Central memory CD8-positive, alpha-beta T cell (primary cell): ENCODE data around the gene KANSL1L.

ENCODE experiments used
- ATAC-seq: fragments of 150-1000 bp; cut with Tn5 transposase; replicated peaks from 2 replicates; pipeline ENCODE4 v1.10.0; 2022; ENCODE audit warnings: mild to moderate bottlenecking, moderate FRiP score, moderate number of reproducible peaks; ENCODE audit not compliant: poor library complexity, severe bottlenecking; ENCODE audit errors: extremely low read depth
- DNase-seq, 2 donors: peaks; one replicate each; pipeline ENCODE4 v3.0.0; 2021; ENCODE audit warnings: low spot score in 2 of 2
- H3K27ac Mint-ChIP-seq: one replicate; pipeline ENCODE4 v1.8.0; 2022; ENCODE audit warnings: low read depth, mild to moderate bottlenecking, moderate library complexity, mixed read lengths
- H3K27me3 Mint-ChIP-seq: one replicate; pipeline ENCODE4 v1.8.0; 2022; ENCODE audit warnings: mixed read lengths
- H3K36me3 Mint-ChIP-seq: one replicate; pipeline ENCODE4 v1.8.0; 2022; ENCODE audit warnings: mild to moderate bottlenecking, moderate library complexity, mixed read lengths; ENCODE audit not compliant: insufficient read depth
- H3K4me1 Mint-ChIP-seq: one replicate; pipeline ENCODE4 v1.8.0; 2022; ENCODE audit warnings: mixed read lengths
- H3K4me3 Mint-ChIP-seq: one replicate; pipeline ENCODE4 v1.8.0; 2022; ENCODE audit warnings: mild to moderate bottlenecking, moderate library complexity, mixed read lengths
- H3K9me3 Mint-ChIP-seq: one replicate; pipeline ENCODE4 v1.8.0; 2022; ENCODE audit warnings: mixed read lengths

The KANSL1L gene

GRCh38 chr2:210112871-210113270 lies 58.3 kb downstream of the KANSL1L start:
- Mint-ChIP-seq H3K36me3 (no peaks in the 10 kb centered on the region), H3K27ac (no peak overlapping the region), H3K4me3 (no peak overlapping the region), H3K4me1 (peaks cover 6% of the 10 kb centered on the region), H3K27me3 (no peaks in the 10 kb centered on the region), H3K9me3 (peaks cover 25% of the 10 kb centered on the region)
- ATAC-seq = no peak
- DNase-seq = no peak

- Mint-ChIP-seq H3K9me3 (no peaks in the 10 kb centered on the region), H3K4me3 (no peak overlapping the region), H3K27ac (no peak overlapping the region), H3K36me3 (peaks cover 1% of the 10 kb centered on the region), H3K4me1 (no peaks in the 10 kb centered on the region), H3K27me3 (no peaks in the 10 kb centered on the region)
- ATAC-seq (no peak), DNase-seq (no peak)
Measured at GRCh38 chr2:210099940-210100339, 71.3 kb downstream of the KANSL1L start.

- Mint-ChIP-seq H3K27me3 (no peaks in the 10 kb centered on the region), H3K27ac (no peak overlapping the region), H3K9me3 (no peaks in the 10 kb centered on the region), H3K36me3 (peaks cover 2% of the 10 kb centered on the region), H3K4me3 (no peak overlapping the region), H3K4me1 (no peaks in the 10 kb centered on the region)
- no peak for DNase-seq
- ATAC-seq = no peak
Measured at GRCh38 chr2:210094787-210095186, 76.4 kb downstream of the KANSL1L start.

- no peaks in the 10 kb centered on the region for H3K9me3 Mint-ChIP-seq
- H3K36me3 Mint-ChIP-seq = peaks cover 4% of the 10 kb centered on the region
- no peaks in the 10 kb centered on the region for H3K4me1 Mint-ChIP-seq
- DNase-seq = no peak
- H3K27me3 Mint-ChIP-seq = no peaks in the 10 kb centered on the region
- no peak overlapping the region for H3K4me3 Mint-ChIP-seq
- ATAC-seq = no peak
- H3K27ac Mint-ChIP-seq = no peak overlapping the region
Measured at GRCh38 chr2:210092791-210093190, 78.4 kb downstream of the KANSL1L start.

- H3K36me3 Mint-ChIP-seq = peaks cover 2% of the 10 kb centered on the region
Measured at GRCh38 chr2:210086930-210087329, 84.3 kb downstream of the KANSL1L start.

GRCh38 chr2:210086292-210086691 lies 84.9 kb downstream of the KANSL1L start:
- ATAC-seq = no peak
- H3K4me3 Mint-ChIP-seq = no peak overlapping the region
- H3K9me3 Mint-ChIP-seq = no peaks in the 10 kb centered on the region
- H3K36me3 Mint-ChIP-seq = peaks cover 2% of the 10 kb centered on the region
- H3K4me1 Mint-ChIP-seq = no peaks in the 10 kb centered on the region
- DNase-seq = no peak
- H3K27ac Mint-ChIP-seq = no peak overlapping the region
- no peaks in the 10 kb centered on the region for H3K27me3 Mint-ChIP-seq

More at GRCh38 chr2:210086930-210087329, 84.3 kb downstream of the KANSL1L start:
- no peaks in the 10 kb centered on the region for H3K4me1 Mint-ChIP-seq
- H3K27ac Mint-ChIP-seq = no peak overlapping the region
- no peak for ATAC-seq
- no peak for DNase-seq
- no peak overlapping the region for H3K4me3 Mint-ChIP-seq
- no peaks in the 10 kb centered on the region for H3K9me3 Mint-ChIP-seq
- H3K27me3 Mint-ChIP-seq = no peaks in the 10 kb centered on the region

- Mint-ChIP-seq H3K4me3 (no peak overlapping the region), H3K36me3 (no peaks in the 10 kb centered on the region), H3K4me1 (no peaks in the 10 kb centered on the region), H3K27me3 (no peaks in the 10 kb centered on the region), H3K9me3 (no peaks in the 10 kb centered on the region), H3K27ac (no peak overlapping the region)
- DNase-seq = no peak
- ATAC-seq = no peak
Measured at GRCh38 chr2:210072922-210073509, 98.2 kb downstream of the KANSL1L start.

GRCh38 chr2:210072493-210072892 lies 98.7 kb downstream of the KANSL1L start:
- H3K27ac Mint-ChIP-seq = no peak overlapping the region
- no peaks in the 10 kb centered on the region for H3K27me3 Mint-ChIP-seq
- ATAC-seq = no peak
- H3K36me3 Mint-ChIP-seq = no peaks in the 10 kb centered on the region
- H3K4me1 Mint-ChIP-seq = no peaks in the 10 kb centered on the region
- H3K9me3 Mint-ChIP-seq = no peaks in the 10 kb centered on the region
- DNase-seq = no peak
- no peak overlapping the region for H3K4me3 Mint-ChIP-seq

- H3K4me3 Mint-ChIP-seq = no peak overlapping the region
- H3K27me3 Mint-ChIP-seq = no peaks in the 10 kb centered on the region
- DNase-seq (no peak), ATAC-seq (no peak)
- H3K36me3 Mint-ChIP-seq = peaks cover 1% of the 10 kb centered on the region
- H3K27ac Mint-ChIP-seq = no peak overlapping the region
- H3K4me1 Mint-ChIP-seq = no peaks in the 10 kb centered on the region
- no peaks in the 10 kb centered on the region for H3K9me3 Mint-ChIP-seq
Measured at GRCh38 chr2:210063306-210063705, 107.9 kb downstream of the KANSL1L start.

- ATAC-seq (no peak), DNase-seq (no peak)
- no peak overlapping the region for H3K4me3 Mint-ChIP-seq
- H3K9me3 Mint-ChIP-seq = peaks cover 13% of the 10 kb centered on the region
- no peaks in the 10 kb centered on the region for H3K4me1 Mint-ChIP-seq
- H3K27me3 Mint-ChIP-seq = no peaks in the 10 kb centered on the region
- H3K27ac Mint-ChIP-seq = no peak overlapping the region
- H3K36me3 Mint-ChIP-seq = peaks cover 1% of the 10 kb centered on the region
Measured at GRCh38 chr2:210055825-210056224, 115.4 kb downstream of the KANSL1L start.

GRCh38 chr2:210054696-210055095 lies 116.5 kb downstream of the KANSL1L start:
- Mint-ChIP-seq H3K4me3 (no peak overlapping the region), H3K9me3 (peaks cover 13% of the 10 kb centered on the region), H3K4me1 (no peaks in the 10 kb centered on the region), H3K27me3 (no peaks in the 10 kb centered on the region), H3K36me3 (peaks cover 1% of the 10 kb centered on the region), H3K27ac (no peak overlapping the region)
- no peak for DNase-seq
- no peak for ATAC-seq

- peaks cover 13% of the 10 kb centered on the region for H3K9me3 Mint-ChIP-seq
- no peak overlapping the region for H3K4me3 Mint-ChIP-seq
- no peaks in the 10 kb centered on the region for H3K4me1 Mint-ChIP-seq
- DNase-seq (no peak), ATAC-seq (no peak)
- H3K27ac Mint-ChIP-seq = no peak overlapping the region
- H3K36me3 Mint-ChIP-seq = peaks cover 3% of the 10 kb centered on the region
- no peaks in the 10 kb centered on the region for H3K27me3 Mint-ChIP-seq
Measured at GRCh38 chr2:210050885-210051284, 120.3 kb downstream of the KANSL1L start.

GRCh38 chr2:210049831-210050230 lies 121.4 kb downstream of the KANSL1L start:
- ATAC-seq (no peak), DNase-seq (no peak)
- Mint-ChIP-seq H3K4me3 (no peak overlapping the region), H3K36me3 (peaks cover 3% of the 10 kb centered on the region), H3K27ac (no peak overlapping the region), H3K9me3 (peaks cover 6% of the 10 kb centered on the region), H3K4me1 (no peaks in the 10 kb centered on the region), H3K27me3 (no peaks in the 10 kb centered on the region)
